Measurements from ENCODE around the gene OGFR.

OGFR gene

DNA sequence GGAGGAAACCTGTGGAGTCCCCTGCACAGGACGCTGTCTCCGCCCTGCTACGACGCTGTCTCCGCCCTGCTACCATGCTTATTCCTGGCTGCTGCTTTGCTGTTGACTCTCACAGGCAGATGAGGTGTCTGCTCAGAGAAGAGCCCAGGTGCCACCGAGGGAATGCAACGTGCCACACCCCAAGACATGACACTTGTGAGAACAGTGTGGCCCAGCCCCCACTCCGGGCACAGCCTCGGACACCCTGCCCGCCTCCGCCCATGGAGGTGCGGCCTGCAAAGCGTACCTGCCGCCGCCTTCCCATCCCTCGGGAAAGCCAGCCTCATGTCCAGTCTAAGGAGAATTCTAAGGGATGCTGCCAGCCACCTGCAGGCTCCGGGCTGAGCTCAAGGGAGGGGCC, 23.9 kb upstream of the OGFR start:
- in situ Hi-C loops (cut with HindIII; ENCODE audit: low sequenced_read_pairs): no loop called here
- DNase-seq (ENCODE audit: low read depth, low spot score): no peak
- H3K4me3 ChIP-seq (ENCODE audit: low read depth, low read length): no peak overlapping the region
- TF ChIP-seq, protein P1, sequence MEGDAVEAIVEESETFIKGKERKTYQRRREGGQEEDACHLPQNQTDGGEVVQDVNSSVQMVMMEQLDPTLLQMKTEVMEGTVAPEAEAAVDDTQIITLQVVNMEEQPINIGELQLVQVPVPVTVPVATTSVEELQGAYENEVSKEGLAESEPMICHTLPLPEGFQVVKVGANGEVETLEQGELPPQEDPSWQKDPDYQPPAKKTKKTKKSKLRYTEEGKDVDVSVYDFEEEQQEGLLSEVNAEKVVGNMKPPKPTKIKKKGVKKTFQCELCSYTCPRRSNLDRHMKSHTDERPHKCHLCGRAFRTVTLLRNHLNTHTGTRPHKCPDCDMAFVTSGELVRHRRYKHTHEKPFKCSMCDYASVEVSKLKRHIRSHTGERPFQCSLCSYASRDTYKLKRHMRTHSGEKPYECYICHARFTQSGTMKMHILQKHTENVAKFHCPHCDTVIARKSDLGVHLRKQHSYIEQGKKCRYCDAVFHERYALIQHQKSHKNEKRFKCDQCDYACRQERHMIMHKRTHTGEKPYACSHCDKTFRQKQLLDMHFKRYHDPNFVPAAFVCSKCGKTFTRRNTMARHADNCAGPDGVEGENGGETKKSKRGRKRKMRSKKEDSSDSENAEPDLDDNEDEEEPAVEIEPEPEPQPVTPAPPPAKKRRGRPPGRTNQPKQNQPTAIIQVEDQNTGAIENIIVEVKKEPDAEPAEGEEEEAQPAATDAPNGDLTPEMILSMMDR (IDR thresholded peaks at IDR 0.05; ENCODE audit: low read depth, low read length): no peak

- TF ChIP-seq, protein P1 (IDR thresholded peaks at IDR 0.05; ENCODE audit: low read depth, low read length): no peak
- no peak for DNase-seq (ENCODE audit: low read depth, low spot score)
These were observed 22.3 kb upstream of the OGFR start for GRCh38 chr20:62782149-62782892.

DNA sequence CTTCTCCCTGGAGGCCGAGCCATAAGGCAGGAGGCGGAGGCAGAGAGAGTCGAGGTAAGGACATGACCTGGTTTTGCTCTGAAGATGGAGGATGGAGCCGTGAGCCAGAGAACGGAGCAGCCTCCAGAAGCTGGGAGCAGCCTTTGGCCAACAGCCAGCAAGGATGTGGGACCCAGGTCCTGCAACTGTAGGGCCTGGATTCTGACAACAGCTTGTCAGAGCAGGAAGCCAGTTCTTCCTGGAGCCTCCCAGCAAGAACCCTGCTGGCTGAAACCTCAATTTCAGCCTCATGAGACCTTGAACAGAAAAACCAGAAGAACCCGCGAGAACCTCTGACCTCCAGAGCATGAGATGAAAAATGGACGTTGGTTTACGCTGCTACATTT, 21.7 kb upstream of the OGFR start:
- TF ChIP-seq, protein P1 (IDR thresholded peaks at IDR 0.05; ENCODE audit: low read depth, low read length): no peak
- in situ Hi-C loops (cut with HindIII; ENCODE audit: low sequenced_read_pairs): no loop called here
- H3K4me3 ChIP-seq (ENCODE audit: low read depth, low read length): no peak overlapping the region
- DNase-seq (ENCODE audit: low read depth, low spot score): no peak

More at GRCh38 chr20:62782149-62782892, 22.3 kb upstream of the OGFR start:
- no peak overlapping the region for H3K4me3 ChIP-seq (ENCODE audit: low read depth, low read length)
- in situ Hi-C loops (cut with HindIII; ENCODE audit: low sequenced_read_pairs): no loop called here

DNA sequence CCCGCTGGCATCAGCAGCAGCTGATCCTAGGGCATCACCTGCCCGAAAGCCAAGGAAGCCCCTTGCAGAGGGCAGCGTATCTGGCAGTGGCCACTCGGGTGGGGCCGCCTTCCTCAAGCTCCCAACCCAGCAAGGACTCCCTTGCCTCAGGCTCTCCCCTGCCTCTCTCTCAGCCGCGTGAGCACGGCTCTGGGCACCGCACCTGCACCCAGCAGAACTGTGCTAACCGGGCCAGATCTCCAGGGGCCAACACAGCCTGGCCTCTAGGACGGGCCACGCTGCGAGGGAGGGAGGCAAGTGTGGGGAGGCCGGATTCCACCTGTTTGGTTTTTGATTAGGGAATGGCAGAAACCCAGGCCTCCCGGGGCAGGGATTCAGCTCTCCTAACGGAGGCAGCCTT, 20.1 kb upstream of the OGFR start:
- TF ChIP-seq, protein P1 (IDR thresholded peaks at IDR 0.05; ENCODE audit: low read depth, low read length): no peak
- DNase-seq (ENCODE audit: low read depth, low spot score): no peak
- in situ Hi-C loops (cut with HindIII; ENCODE audit: low sequenced_read_pairs): no loop called here
- H3K4me3 ChIP-seq (ENCODE audit: low read depth, low read length): no peak overlapping the region

- in situ Hi-C loops (cut with HindIII; ENCODE audit: low sequenced_read_pairs): no loop called here
- TF ChIP-seq, protein P1 (IDR thresholded peaks at IDR 0.05; ENCODE audit: low read depth, low read length): no peak
- DNase-seq (ENCODE audit: low read depth, low spot score): no peak
- no peak overlapping the region for H3K4me3 ChIP-seq (ENCODE audit: low read depth, low read length)
These were observed 19.2 kb upstream of the OGFR start for GRCh38 chr20:62785393-62785792.

- DNase-seq (ENCODE audit: low read depth, low spot score): no peak
- TF ChIP-seq, protein P1 (IDR thresholded peaks at IDR 0.05; ENCODE audit: low read depth, low read length): no peak
- in situ Hi-C loops (cut with HindIII; ENCODE audit: low sequenced_read_pairs): no loop called here
- no peak overlapping the region for H3K4me3 ChIP-seq (ENCODE audit: low read depth, low read length)
These were observed 18.5 kb upstream of the OGFR start for GRCh38 chr20:62786157-62786556.
